K562 (cell line): ENCODE results near the gene HS3ST2. TPM values are rescaled to one million over a fixed set of nuclear protein-coding genes. Genes with fewer than 3 reads are reported as not detected.
A peak's percentile ranks its signal among the peaks of the same experiment; 100 is the strongest.

Experiments used
- ARHGAP35 ChIP-seq: fragments of 450-650 bp; IDR thresholded peaks from 2 replicates; pipeline ENCODE4 v1.6.1; 2018; ENCODE audit not compliant: partially characterized antibody
- C11orf30 ChIP-seq: fragments of 450-650 bp; IDR thresholded peaks from 2 replicates; pipeline ENCODE4 v1.6.1; 2016; ENCODE audit warnings: low read depth, mild to moderate bottlenecking
- CAMTA2 ChIP-seq: fragments of 250-450 bp; sonication (Bioruptor Pico); conservative IDR thresholded peaks from 2 replicates; pipeline ENCODE4 v1.5.1; 2022
- ELF4 ChIP-seq: fragments of 450-650 bp; formaldehyde crosslinking; IDR thresholded peaks from 2 replicates; pipeline ENCODE4 v1.4.0; 2022; ENCODE audit warnings: missing genetic modification characterization
- EP300 ChIP-seq: IDR thresholded peaks from 2 replicates; pipeline ENCODE4 v1.6.1; 2012; ENCODE audit warnings: low read length, improper control_type of control experiment
- FOSL1 ChIP-seq: fragments of 200-800 bp; sonication (Bioruptor generic); conservative IDR thresholded peaks from 2 replicates; pipeline ENCODE4 v1.6.1; 2016; ENCODE audit warnings: missing genetic modification characterization, missing compliant biosample characterization
- FOXA1 ChIP-seq: fragments of 450-650 bp; IDR thresholded peaks from 2 replicates; pipeline ENCODE4 v1.6.1; 2016; ENCODE audit warnings: mild to moderate bottlenecking, borderline replicate concordance
- MAFF ChIP-seq: IDR thresholded peaks from 2 replicates; pipeline ENCODE4 v1.6.1; 2012; ENCODE audit warnings: low read length, improper control_type of control experiment
- MECOM ChIP-seq: fragments of 250-450 bp; sonication (Bioruptor Pico); IDR thresholded peaks from 2 replicates; pipeline ENCODE4 v1.8.0; 2022; ENCODE audit warnings: inconsistent platforms
- MEF2D ChIP-seq: conservative IDR thresholded peaks from 2 replicates; pipeline ENCODE4 v1.6.1; 2016; ENCODE audit warnings: low read depth, missing genetic modification characterization, missing compliant biosample characterization
- PHTF2 ChIP-seq: fragments of 250-450 bp; sonication (Bioruptor Pico); IDR thresholded peaks from 2 replicates; pipeline ENCODE4 v1.5.0; 2021; ENCODE audit warnings: mild to moderate bottlenecking
- POLR2AphosphoS2 ChIP-seq: IDR thresholded peaks from 2 replicates; pipeline ENCODE4 v1.6.1; 2012; ENCODE audit warnings: low read length, improper control_type of control experiment
- PPARD ChIP-seq: fragments of 250-450 bp; sonication (Bioruptor Pico); IDR thresholded peaks from 2 replicates; pipeline ENCODE4 v1.8.0; 2022; ENCODE audit warnings: inconsistent platforms, mild to moderate bottlenecking, moderate library complexity
- RAD21 ChIP-seq, 2 experiments: fragments of 250-450 bp in 1 of 2; fragments of 450-650 bp in 1 of 2; sonication (Bioruptor Pico) in 1 of 2; formaldehyde crosslinking in 1 of 2; IDR thresholded peaks in 1 of 2; conservative IDR thresholded peaks in 1 of 2; 2 replicates each; pipeline versions ENCODE4 v1.4.0 to v1.8.0; 2020 to 2022; ENCODE audit warnings: mild to moderate bottlenecking in 2 of 2, moderate library complexity in 1 of 2
- TCF7 ChIP-seq: sonication (generic); IDR thresholded peaks from 2 replicates; pipeline ENCODE4 v1.6.1; 2016; ENCODE audit warnings: antibody characterized with exemption, borderline replicate concordance
- U2AF2 ChIP-seq: fragments of 200-400 bp; formaldehyde crosslinking; optimal IDR thresholded peaks from 2 replicates; pipeline ENCODE3; 2017; ENCODE audit warnings: low read depth, mild to moderate bottlenecking, low read length
- ZNF436 ChIP-seq: fragments of 250-450, 450-650 bp; sonication (Bioruptor Pico); formaldehyde crosslinking; IDR thresholded peaks from 2 replicates; pipeline ENCODE4 v1.7.0; 2020; ENCODE audit warnings: mild to moderate bottlenecking
- ZNF696 ChIP-seq: fragments of 250-450 bp; sonication (Bioruptor Pico); conservative IDR thresholded peaks from 2 replicates; pipeline ENCODE4 v1.4.0; 2020; ENCODE audit warnings: mild to moderate bottlenecking, moderate library complexity
- polyA plus RNA-seq, 8 experiments: library from polyadenylated mRNA; depleted of rRNA in 4 of 8; stranded (reverse) in 5 of 8; unstranded in 3 of 8; fragments of >200 nt; fragmentation: Nextera tagmentation in 2 of 8; fragmentation: Illumina TruSeq in 1 of 8; extraction: Ambion mirVana in 2 of 8; extraction: Trizol in 1 of 8; gene quantifications; 2 replicates each; pipeline versions ENCODE4 v1.2.1 to v1.2.3, GENCODE V29; 2011 to 2014; ENCODE audit warnings: inconsistent platforms in 1 of 8, missing spikeins in 1 of 8
- total RNA-seq, 7 experiments: library from RNA; depleted of rRNA in 6 of 7; stranded (reverse); fragments of >200 nt in 6 of 7; fragmentation: Illumina TruSeq in 2 of 7; extraction: Trizol in 2 of 7; gene quantifications; 2 replicates each; pipeline versions ENCODE4 v1.2.1 to v1.2.3, GENCODE V29; 2011 to 2021; ENCODE audit warnings: low replicate concordance in 1 of 7
- TF ChIP-seq, protein P1 (sequence below): fragments of 250-450 bp; sonication (Bioruptor Pico); IDR thresholded peaks from 2 replicates; pipeline ENCODE4 v1.4.0; 2020
- TF ChIP-seq, protein P2 (sequence below): fragments of 450-650 bp; formaldehyde crosslinking; IDR thresholded peaks from 2 replicates; pipeline ENCODE4 v1.4.0; 2022; ENCODE audit warnings: mild to moderate bottlenecking, moderate library complexity
- TF ChIP-seq, protein P3 (sequence below): fragments of 450-650 bp; IDR thresholded peaks from 2 replicates; pipeline ENCODE4 v1.6.1; 2016; ENCODE audit warnings: missing biosample characterization, missing genetic modification characterization
- TF ChIP-seq, protein P4 (sequence below): fragments of 250-450 bp; sonication (Bioruptor Pico); IDR thresholded peaks from 2 replicates; pipeline ENCODE4 v1.8.0; 2021; ENCODE audit warnings: moderate library complexity, mild to moderate bottlenecking, inconsistent platforms
- TF ChIP-seq, protein P5 (sequence below): fragments of 450-650 bp; IDR thresholded peaks from 2 replicates; pipeline ENCODE4 v1.6.1; 2018; ENCODE audit not compliant: partially characterized antibody

Gene HS3ST2
- total and polyA plus RNA-seq, 9 of the 15 experiments (the other 6 are each of a cell fraction or from before 2014, with no cell fraction given), result not detected

DNA sequence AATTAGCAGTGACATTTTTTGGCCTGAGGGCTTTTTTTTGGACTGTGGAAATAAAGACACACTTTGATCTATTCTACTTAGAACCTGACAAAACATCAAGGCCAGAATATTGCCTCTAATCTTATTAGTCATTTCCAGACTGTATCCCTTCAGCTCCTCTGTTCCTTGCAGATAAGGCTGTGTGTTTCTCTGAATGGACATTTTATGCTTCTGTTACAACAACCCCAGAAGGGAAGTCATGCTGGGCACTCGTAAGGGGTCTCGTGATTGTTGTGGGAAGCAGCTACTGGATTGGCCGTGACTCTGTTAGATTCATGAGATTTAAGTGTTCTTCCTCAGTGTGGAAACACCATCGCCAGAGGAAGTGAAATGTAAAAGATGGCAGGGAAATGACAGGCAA lies 31.6 kb upstream of the HS3ST2 start (continued):
- TF ChIP-seq, protein P1, sequence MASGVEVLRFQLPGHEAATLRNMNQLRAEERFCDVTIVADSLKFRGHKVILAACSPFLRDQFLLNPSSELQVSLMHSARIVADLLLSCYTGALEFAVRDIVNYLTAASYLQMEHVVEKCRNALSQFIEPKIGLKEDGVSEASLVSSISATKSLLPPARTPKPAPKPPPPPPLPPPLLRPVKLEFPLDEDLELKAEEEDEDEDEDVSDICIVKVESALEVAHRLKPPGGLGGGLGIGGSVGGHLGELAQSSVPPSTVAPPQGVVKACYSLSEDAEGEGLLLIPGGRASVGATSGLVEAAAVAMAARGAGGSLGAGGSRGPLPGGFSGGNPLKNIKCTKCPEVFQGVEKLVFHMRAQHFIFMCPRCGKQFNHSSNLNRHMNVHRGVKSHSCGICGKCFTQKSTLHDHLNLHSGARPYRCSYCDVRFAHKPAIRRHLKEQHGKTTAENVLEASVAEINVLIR (CRISPR knock-in tag), result no peak
- TF ChIP-seq EP300, result no peak; the same call in 1 of the 2 replicates
- no peak for TF ChIP-seq PHTF2 (CRISPR knock-in tag)
- no peak for TF ChIP-seq FOXA1
- TF ChIP-seq, protein P2, sequence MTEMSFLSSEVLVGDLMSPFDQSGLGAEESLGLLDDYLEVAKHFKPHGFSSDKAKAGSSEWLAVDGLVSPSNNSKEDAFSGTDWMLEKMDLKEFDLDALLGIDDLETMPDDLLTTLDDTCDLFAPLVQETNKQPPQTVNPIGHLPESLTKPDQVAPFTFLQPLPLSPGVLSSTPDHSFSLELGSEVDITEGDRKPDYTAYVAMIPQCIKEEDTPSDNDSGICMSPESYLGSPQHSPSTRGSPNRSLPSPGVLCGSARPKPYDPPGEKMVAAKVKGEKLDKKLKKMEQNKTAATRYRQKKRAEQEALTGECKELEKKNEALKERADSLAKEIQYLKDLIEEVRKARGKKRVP (CRISPR knock-in tag), result no peak
- TF ChIP-seq PPARD, result no peak
- TF ChIP-seq, protein P3, sequence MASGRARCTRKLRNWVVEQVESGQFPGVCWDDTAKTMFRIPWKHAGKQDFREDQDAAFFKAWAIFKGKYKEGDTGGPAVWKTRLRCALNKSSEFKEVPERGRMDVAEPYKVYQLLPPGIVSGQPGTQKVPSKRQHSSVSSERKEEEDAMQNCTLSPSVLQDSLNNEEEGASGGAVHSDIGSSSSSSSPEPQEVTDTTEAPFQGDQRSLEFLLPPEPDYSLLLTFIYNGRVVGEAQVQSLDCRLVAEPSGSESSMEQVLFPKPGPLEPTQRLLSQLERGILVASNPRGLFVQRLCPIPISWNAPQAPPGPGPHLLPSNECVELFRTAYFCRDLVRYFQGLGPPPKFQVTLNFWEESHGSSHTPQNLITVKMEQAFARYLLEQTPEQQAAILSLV (tag), result no peak
- TF ChIP-seq ZNF436, result no peak
- TF ChIP-seq C11orf30, result no peak
- TF ChIP-seq FOSL1 (tag), result peak; percentile 93
- no peak for TF ChIP-seq MEF2D (tag)
- TF ChIP-seq, protein P4, sequence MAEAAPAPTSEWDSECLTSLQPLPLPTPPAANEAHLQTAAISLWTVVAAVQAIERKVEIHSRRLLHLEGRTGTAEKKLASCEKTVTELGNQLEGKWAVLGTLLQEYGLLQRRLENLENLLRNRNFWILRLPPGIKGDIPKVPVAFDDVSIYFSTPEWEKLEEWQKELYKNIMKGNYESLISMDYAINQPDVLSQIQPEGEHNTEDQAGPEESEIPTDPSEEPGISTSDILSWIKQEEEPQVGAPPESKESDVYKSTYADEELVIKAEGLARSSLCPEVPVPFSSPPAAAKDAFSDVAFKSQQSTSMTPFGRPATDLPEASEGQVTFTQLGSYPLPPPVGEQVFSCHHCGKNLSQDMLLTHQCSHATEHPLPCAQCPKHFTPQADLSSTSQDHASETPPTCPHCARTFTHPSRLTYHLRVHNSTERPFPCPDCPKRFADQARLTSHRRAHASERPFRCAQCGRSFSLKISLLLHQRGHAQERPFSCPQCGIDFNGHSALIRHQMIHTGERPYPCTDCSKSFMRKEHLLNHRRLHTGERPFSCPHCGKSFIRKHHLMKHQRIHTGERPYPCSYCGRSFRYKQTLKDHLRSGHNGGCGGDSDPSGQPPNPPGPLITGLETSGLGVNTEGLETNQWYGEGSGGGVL (CRISPR knock-in tag), result no peak
- TF ChIP-seq MECOM (CRISPR knock-in tag), result no peak
- no peak for TF ChIP-seq ARHGAP35
- TF ChIP-seq ELF4 (CRISPR knock-in tag), result no peak; the same call in 1 of the 2 replicates
- TF ChIP-seq, protein P5, sequence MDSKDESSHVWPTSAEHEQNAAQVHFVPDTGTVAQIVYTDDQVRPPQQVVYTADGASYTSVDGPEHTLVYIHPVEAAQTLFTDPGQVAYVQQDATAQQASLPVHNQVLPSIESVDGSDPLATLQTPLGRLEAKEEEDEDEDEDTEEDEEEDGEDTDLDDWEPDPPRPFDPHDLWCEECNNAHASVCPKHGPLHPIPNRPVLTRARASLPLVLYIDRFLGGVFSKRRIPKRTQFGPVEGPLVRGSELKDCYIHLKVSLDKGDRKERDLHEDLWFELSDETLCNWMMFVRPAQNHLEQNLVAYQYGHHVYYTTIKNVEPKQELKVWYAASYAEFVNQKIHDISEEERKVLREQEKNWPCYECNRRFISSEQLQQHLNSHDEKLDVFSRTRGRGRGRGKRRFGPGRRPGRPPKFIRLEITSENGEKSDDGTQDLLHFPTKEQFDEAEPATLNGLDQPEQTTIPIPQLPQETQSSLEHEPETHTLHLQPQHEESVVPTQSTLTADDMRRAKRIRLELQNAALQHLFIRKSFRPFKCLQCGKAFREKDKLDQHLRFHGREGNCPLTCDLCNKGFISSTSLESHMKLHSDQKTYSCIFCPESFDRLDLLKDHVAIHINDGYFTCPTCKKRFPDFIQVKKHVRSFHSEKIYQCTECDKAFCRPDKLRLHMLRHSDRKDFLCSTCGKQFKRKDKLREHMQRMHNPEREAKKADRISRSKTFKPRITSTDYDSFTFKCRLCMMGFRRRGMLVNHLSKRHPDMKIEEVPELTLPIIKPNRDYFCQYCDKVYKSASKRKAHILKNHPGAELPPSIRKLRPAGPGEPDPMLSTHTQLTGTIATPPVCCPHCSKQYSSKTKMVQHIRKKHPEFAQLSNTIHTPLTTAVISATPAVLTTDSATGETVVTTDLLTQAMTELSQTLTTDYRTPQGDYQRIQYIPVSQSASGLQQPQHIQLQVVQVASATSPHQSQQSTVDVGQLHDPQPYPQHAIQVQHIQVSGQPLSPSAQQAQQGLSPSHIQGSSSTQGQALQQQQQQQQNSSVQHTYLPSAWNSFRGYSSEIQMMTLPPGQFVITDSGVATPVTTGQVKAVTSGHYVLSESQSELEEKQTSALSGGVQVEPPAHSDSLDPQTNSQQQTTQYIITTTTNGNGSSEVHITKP, result no peak
- TF ChIP-seq CAMTA2, result no peak
- no peak for TF ChIP-seq U2AF2
- TF ChIP-seq ZNF696 (CRISPR knock-in tag), result no peak
- TF ChIP-seq RAD21 (CRISPR knock-in tag; conservative IDR thresholded peaks at IDR 0.05 in 1 of 2, IDR thresholded peaks at IDR 0.05 in 1 of 2), result no peak
- no peak for TF ChIP-seq MAFF
- TF ChIP-seq POLR2AphosphoS2, result no peak
- TF ChIP-seq TCF7, result no peak
